ENCODE measurements around the gene KIF4A.
A peak's percentile ranks its signal among the peaks of the same experiment; 100 is the strongest.
"Not testable (repeated sequence)": the region's sequence is repeated elsewhere in the genome, so short reads cannot be mapped to it uniquely, and the experiment has no call there.

The KIF4A gene, protein sequence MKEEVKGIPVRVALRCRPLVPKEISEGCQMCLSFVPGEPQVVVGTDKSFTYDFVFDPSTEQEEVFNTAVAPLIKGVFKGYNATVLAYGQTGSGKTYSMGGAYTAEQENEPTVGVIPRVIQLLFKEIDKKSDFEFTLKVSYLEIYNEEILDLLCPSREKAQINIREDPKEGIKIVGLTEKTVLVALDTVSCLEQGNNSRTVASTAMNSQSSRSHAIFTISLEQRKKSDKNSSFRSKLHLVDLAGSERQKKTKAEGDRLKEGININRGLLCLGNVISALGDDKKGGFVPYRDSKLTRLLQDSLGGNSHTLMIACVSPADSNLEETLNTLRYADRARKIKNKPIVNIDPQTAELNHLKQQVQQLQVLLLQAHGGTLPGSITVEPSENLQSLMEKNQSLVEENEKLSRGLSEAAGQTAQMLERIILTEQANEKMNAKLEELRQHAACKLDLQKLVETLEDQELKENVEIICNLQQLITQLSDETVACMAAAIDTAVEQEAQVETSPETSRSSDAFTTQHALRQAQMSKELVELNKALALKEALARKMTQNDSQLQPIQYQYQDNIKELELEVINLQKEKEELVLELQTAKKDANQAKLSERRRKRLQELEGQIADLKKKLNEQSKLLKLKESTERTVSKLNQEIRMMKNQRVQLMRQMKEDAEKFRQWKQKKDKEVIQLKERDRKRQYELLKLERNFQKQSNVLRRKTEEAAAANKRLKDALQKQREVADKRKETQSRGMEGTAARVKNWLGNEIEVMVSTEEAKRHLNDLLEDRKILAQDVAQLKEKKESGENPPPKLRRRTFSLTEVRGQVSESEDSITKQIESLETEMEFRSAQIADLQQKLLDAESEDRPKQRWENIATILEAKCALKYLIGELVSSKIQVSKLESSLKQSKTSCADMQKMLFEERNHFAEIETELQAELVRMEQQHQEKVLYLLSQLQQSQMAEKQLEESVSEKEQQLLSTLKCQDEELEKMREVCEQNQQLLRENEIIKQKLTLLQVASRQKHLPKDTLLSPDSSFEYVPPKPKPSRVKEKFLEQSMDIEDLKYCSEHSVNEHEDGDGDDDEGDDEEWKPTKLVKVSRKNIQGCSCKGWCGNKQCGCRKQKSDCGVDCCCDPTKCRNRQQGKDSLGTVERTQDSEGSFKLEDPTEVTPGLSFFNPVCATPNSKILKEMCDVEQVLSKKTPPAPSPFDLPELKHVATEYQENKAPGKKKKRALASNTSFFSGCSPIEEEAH

DNA sequence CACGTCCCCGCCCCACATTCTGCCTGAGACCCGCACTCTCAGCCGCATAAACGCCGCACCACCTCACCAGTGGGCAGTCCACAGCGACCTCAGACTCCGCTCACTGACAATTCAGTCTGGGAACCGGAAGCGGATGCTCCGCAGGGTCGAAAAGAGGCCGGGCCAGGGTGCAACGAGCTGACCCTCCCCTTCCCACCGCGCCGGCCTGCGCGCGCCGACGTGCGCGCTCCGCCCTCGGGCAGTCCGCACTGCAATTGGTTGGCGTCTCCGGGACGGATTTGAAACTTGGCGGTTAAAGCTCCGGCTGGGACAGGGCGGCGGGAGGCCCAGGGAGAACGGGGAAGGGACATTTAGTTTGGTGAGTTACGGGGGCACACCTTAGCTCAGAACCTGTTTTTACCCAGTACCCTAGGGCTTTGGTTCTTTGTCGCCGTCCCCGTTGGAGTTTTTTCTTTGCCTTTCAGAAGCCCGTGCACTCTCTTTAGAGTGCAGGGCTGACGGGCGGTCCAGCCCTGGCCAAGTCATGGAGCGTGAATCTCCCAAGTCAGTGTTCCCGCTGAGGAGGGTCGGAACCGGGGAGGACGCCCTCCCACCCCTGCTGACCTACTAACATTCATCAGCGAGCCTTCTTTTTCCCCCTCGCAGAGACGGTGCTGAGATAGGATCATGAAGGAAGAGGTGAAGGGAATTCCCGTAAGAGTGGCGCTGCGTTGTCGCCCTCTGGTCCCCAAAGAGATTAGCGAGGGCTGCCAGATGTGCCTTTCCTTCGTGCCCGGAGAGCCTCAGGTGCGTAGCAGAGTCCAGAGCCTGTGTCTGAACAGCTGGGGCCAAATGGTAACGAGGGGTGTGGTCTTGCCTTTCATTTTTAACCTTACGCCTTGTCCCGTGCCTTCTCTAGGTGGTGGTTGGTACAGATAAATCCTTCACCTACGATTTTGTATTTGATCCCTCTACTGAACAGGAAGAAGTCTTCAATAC, at the start of gene KIF4A, which contains the start of gene PDZD11:
TSS of gene KIF4A (plus strand) at position 312 of the 978 bp plus-strand sequence. CDS start at position 667, 355 bp downstream.
TSS of gene PDZD11 (minus strand) at position 135 of the 978 bp plus-strand sequence. CDS start 586 bp downstream, outside the sequence.
- peak; percentile 79 for DNase-seq

DNA sequence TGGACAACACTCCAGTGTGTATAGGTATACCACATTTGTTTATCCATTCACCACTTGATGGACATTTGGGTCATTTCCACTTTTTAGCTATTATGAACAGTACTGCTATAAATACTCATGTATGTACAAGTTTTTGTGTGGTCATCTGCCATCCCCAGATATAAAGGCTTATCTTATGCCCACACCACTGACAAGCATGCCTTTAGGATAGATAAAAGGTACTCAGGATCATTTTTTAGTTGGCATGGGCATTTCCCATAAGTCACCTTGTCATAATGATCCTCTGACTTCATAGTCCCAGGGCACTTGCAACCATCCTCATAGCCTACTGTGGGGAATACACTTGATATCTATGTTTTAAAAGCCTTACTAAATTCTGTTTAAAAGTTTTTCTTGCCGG, 49.2 kb upstream of the KIF4A start:
- DNase-seq = no peak

DNA sequence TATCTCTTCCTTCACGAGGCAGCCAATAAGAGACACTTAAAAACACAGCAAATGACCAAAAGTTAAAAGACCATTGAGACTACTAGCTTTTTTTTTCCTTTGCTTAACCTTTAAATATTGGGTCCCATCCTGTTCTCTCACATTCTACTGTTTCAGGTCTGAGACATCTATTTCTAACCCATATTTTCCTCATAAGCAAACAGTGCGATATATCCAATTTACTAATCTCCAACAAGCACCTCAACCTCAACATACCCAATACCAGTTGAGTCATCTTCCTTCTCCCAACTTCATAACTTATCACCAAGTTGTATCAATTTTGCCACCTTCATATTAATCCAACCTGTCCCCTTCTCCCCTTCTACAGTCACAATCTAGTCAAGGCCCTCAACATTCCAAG, 48.4 kb upstream of the KIF4A start:
- DNase-seq = no peak

DNA sequence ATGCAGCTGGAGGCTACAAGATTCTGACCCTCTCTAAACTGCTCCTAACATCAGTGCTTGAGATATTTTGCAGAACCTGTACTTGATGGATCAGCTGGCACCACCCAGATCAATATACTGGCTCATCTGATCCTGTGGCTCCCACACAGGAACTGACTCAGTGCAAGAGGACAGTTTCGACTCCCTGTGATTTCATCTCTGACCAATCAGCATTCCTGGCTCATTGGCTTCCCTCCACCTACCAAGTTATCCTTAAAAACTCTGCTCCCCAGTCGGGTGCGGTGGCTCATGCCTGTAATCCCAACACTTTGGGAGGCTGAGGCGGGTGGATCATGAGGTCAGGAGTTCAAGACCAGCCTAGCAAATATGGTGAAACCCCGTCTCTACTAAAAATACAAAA, 46.3 kb upstream of the KIF4A start:
- DNase-seq = not testable (repeated sequence)

DNA sequence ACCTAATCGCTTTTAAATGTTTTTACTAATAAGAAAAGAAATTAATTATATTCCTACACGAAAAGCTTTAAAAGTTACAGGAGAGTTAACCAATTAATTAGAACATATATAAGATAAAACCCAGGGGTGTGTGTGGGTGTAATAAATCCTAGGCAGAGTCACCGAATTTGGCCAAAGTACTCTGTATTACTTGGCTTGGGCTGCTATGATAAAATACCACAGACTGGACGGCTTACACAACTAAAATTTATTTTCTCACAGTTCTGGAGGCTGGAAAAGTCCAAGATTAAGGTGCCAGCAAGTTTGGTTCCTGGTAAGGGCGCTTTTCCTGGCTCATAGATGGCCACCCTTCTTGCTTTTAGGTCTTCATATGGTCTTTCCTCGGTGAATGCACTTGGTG, 45.0 kb upstream of the KIF4A start:
- no peak for DNase-seq

DNA sequence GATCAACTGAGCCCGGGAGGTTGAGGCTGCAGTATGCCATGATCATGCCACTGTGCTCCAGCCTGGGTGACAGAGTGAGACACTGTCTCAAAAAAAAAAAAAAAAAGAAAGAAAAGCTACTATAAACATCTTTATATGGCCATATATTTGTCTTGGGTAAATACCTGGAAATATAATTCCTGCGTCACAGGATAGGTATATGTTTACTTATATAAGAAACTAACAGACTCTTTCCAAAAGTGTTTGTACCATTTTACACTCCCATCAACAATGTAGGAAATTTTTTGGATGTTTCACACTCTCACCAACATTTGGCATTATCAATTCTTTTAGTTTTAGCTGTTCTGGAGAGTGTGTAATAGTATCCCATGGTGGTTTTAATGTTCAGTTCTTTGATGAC, 42.7 kb upstream of the KIF4A start:
- DNase-seq = no peak

DNA sequence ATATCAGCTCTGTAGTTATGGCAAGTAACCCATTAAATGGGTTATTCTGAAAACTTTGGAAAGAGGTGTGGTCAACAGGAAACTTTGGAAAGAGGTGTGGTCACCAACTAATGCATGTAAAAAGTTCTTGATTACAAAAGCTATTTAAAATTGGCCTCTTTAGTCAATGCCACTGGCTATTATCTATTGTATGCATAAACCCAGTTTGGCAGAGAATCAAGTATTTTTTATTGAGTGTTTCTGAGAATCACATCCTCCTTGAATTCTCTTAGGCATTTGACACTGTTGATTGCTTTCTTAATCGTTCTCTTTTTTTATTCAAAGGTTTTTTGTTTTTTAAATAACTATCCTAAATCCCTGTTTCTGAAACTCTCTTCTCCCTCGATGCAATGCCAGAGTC, 37.4 kb upstream of the KIF4A start:
- DNase-seq = no peak

DNA sequence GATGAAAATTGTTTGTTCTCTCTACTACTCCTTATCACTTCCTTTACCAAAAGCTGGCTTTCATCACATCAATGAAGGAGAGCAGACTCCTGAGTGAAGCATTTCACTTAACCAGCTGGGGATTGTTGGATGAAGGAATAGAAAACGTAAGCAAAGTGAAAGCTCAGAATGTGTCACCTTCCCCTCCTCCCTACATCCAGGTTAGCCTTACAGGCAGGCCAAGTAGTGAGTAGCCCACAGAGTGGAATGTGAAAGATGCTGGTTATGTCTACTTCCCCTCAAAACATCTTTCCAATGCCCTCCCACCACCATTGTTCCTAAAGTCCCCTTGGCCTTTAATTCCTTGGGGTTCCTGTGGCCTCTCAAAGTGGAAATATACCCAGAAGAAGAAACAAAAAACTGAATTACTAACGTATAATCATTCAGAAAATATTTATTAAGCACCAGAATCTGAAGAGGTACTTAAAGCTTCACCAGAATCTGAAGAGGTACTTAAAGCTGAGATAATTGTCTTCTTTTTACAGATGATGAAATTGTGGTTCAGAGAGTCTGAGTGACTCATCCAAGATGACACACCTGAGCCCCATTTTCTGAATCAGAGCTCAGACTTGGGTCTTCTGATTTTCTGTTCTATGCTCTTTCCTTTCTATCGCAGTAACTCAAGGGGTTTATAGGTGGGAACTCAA, 36.4 kb upstream of the KIF4A start:
- DNase-seq = no peak

DNA sequence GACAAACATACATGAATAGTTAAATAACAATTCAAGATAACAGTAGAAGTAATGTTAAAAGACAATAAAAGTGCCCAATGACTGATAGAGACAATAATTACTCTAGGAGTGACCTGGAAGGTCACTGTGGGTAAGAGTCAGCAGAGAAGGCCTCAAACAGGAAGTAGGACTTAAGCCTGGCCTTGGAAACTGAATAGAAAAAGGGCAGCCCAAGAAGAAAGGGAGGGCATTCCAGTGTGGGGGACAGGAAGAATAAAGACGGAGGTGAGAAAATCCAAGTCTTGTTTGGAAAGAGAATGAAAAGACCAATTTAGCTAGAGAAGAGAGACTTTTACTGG, 35.9 kb upstream of the KIF4A start:
- DNase-seq = no peak

DNA sequence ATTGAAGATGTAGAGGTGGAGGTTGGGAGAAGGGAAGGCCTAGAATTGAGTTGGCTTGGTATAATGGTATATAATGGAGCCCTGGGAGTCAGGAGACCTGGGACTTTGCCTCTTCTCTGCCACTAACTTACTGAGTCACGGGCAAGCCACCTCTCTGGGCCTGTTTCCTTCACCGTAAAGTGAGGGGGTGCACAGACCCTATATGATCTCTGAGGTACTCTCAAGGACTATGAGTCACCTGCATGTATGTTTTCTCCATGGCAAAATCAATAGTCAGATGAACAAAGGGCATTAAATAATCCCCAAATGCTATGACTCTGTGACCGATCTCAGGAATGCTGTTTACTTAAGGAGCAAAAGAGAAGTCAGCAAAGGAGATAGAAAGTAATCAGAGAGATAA, 35.0 kb upstream of the KIF4A start:
- DNase-seq = no peak

DNA sequence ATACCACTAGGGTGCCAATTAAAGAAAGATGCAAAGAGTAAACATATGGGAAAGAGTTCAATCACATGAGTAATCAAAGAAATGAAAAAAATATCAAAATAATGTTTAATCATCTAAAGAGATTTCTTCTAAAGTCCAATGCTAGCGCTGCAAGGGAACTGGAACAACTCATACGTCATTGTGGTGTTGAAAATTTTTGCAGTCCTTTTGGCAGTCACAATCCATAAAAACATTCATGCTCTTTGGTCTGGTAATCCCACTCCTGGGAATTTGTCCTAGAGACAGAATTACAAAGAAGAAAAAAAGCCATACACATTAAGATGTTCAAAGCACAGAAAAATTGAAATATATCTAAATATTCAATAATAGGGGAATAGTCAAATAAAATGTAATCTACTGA, 34.5 kb upstream of the KIF4A start:
- DNase-seq = no peak

DNA sequence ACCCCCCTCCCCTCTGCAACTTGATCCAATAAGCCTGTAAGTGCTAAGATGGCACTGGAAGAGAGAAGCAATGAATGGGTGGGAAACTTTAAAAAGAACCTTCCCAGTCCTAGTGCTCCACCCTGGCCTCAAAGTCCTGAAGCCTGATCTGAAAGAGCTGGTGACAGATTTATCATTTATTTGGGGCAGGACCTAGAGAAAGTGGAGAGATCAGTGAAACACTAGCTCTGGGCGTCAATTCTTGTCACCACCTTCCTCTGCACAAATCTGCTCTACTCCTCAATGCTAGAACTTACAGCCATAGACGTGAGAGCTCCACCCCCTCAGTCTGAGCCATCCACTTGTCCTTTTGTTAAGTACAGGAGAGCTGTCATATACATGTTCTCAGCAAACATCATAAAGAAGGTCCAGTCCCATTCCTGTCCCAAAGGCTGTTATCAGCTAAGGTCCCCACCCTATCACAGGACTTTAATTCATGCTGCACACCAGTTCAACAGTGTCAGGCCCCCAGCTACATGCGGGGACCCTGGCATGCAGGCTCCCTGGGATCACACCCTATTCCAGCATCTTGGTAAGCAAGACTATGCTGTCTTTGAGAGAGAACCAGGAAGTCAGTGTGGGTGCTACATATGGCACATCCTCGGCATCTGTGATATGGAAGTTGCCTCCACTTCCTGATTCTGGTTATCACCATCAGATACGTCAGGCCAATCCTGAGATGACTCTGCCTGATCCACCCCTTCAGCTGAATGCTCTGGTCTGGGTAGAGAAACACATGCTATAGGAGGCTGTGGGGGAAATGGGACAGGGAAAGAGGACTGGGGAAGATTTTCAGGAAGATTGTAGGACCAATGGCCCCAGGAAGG, 32.2 kb upstream of the KIF4A start:
- no peak for DNase-seq

DNA sequence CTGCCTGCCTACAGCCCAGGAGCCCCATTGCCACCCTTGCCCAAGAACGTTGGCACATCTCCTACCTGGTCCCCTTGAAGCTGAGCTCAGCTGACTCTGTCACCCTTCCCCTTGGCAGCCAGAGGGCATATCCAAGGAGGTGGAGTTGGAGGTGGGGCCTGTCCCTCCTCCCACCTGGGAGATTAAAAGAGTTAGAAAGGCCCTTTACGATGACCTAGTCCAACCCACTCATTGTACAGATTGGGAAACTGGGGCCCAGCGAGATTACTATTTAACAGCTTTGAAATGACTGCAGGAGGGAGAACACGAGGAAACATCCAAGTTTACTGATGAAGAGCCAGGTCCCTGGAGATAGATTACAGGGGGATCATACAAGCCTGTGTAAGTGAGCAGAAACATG, 29.8 kb upstream of the KIF4A start, which contains the start of gene P2RY4:
TSS of gene P2RY4 (minus strand) at position 101 of the 400 bp plus-strand sequence. CDS start 580 bp downstream, outside the sequence.
- no peak for DNase-seq

DNA sequence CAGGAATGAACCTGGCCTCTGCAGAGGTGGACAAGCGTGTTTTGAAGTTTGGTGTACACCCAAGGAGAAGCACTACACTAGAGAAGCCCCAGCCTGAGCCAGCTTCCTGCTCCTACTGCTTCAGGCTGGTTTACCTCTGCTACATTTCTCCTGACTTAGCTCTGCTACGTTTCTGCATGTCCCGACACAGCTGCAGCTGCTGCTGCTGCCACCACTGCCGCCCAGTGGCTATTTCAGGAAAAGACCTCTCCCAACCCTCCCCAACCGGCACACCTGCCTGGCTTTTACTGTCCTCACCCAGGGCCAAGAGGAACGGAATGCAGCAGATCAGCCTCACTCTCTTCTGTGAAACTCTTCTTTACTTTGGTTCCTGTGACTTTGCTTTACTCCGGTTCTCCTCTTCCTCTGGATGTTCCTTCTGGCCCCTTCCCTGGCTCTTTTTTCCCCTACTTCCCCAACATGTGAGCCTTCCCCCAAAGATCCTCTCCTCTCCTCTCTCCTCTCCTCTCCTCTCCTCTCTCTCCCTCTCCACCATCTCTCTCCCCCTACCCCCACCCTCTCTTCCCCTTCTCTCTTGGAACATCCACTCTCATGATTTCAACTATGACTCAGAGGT, 26.8 kb upstream of the KIF4A start:
- no peak for DNase-seq

DNA sequence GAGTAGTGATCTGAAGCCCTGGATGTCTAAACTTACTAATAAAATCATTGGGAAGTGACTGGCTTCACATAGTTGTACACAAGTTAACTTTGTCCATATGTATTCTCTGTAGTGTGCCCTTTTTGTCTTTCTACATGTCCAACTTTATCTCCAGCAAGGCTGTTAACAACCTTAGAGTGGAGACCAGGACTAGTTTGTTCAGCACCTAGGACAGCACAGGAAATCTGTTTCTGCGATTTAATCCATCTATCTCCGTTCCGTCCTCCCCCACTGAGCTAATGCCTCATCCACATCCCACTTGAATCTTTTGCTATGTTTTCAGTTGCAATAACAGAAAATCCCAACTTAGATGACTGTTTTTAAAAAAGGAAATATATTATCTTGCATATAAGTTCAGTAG, 25.1 kb upstream of the KIF4A start:
- no peak for DNase-seq

DNA sequence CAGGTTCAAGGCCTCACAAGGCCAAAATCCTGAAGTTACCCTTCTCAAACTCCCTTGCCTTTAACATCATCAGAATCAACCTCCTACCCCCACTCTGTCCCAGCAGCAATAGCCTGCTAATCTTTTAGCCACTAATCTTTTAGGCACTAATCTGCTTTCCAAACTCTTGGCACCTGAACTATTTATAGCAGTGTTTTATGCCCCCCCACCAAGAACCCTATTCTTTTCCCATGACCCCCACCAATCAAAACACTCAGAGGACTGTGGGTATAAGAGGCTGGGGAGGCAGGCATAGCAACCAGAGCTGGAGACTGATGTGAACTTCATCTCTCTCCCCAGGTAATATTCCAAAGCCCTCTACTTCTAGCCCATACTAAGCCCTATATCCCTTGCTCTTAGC, 21.9 kb upstream of the KIF4A start, which contains the start of gene ARR3:
TSS of gene ARR3 (plus strand) at position 301 of the 400 bp plus-strand sequence. CDS start 1,052 bp downstream, outside the sequence.
- DNase-seq = no peak

DNA sequence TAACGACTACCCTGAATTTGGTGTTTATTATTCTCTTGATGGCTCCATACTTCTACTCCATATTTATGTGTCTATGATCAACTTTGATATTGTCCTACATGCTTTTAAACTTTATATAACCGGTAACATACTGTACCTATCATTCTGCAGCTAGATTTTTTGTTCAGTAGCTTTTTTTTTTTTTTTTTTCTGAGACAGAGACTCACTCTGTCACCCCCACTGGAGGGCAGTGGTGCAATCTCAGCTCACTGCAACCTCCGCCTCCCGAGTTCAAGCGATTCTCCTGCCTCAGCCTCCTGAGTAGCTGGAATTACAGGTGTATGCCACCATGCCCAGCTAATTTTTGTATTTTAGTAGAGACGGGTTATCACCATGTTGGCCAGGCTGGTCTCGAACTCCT, 15.9 kb upstream of the KIF4A start:
- not testable (repeated sequence) for DNase-seq

DNA sequence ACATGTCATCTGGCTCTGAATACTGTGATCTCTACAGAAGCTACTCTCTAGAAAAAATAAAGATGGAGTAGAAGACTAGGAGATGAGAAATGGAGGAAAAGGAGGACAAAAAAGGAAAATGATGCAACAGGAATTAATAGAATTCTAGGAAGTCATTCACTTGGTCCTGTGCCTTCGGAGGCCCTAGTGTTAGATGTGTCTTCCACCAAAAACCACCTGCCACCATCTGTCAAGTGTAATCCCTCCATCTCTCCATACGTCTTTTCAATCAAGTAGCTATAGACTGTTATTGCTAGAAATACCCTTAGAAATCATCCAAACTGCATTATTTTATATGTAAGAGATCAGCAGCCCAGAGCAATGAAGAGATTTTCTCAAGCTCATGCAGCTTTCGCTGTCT, 10.8 kb upstream of the KIF4A start:
- DNase-seq = no peak

DNA sequence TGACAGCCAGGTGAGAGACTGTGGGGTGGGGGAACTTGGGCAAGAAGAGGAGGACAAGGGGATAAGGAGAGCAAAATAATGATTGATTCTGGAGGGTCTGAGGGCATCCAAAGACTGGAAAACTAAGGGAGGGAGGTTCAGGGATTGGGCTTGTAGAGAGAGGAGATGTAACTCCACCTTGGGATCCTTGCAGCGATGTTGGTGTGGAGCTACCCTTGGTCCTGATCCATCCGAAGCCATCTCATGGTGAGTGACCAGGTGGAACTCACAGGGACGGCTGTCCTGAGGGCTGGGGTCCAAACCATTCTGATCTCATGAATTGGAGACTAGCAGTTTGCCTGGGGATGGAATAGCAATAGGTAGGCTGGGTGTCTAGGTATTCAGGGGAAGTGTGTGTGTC, 9.3 kb upstream of the KIF4A start:
- no peak for DNase-seq

DNA sequence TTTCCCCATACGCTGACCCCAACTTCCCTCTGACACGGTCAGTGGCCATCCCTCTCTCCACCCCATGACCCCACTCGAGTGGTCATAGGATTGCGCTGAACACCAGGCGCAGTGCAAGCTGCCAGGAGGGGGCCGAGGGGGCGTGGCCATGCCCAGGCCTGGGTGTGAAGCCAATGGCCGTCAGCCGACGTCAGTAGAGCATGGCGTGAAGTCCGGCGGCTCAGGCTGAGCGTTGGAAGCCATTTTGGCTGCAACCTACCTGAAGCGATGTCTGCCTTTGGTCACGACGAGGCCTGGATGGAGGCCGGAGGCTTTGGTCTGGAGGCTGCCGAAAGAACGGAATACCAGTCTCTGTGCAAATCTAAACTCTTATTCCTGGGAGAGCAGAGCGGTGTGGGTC, 8.0 kb upstream of the KIF4A start, which contains the start of gene RAB41:
TSS of gene RAB41 (plus strand) at position 222 of the 400 bp plus-strand sequence. CDS start at position 268, 46 bp downstream.
- no peak for DNase-seq

Measured in MV-4-11 (cell line).